MCF 10A (cell line): Measurements from ENCODE around the gene HNRNPH2. TPM values are rescaled to one million over a fixed set of nuclear protein-coding genes. Genes with fewer than 3 reads are reported as not detected.

Experiments used
- BruUV-seq: library from RNA; stranded (reverse); fragments of 400-500 nt; replicated peaks from 2 replicates; lab custom pipeline; 2021; lab: Mats Ljungman, UMichigan
- CTCF ChIA-PET: fragments of 300-600 bp; sonication (Branson Sonifier 250); formaldehyde crosslinking; extraction: SDS; loops from one replicate; lab custom pipeline; 2021; ENCODE audit warnings: antibody characterized with exemption, inconsistent platforms; lab: Yijun Ruan, JAX
- POLR2A ChIA-PET: fragments of 300-600, 350-650 bp; sonication (Branson Sonifier 250); formaldehyde crosslinking; extraction: SDS; loops from one replicate; lab custom pipeline; 2020; ENCODE audit warnings: antibody characterized with exemption, inconsistent platforms; lab: Yijun Ruan, JAX
- DNase-seq: peaks from one replicate; pipeline ENCODE4 v3.0.0-alpha.2; 2018; ENCODE audit not compliant: unreplicated experiment
- H3K27ac Mint-ChIP-seq: one replicate; pipeline ENCODE4 v1.8.0; 2022; ENCODE audit warnings: mild to moderate bottlenecking, low read depth, mixed read lengths; ENCODE audit not compliant: unreplicated experiment
- H3K27me3 Mint-ChIP-seq: one replicate; pipeline ENCODE4 v1.8.0; 2022; ENCODE audit warnings: mixed read lengths; ENCODE audit not compliant: insufficient read depth, unreplicated experiment
- H3K36me3 Mint-ChIP-seq: one replicate; pipeline ENCODE4 v1.8.0; 2022; ENCODE audit warnings: mild to moderate bottlenecking, moderate library complexity, mixed read lengths; ENCODE audit not compliant: insufficient read depth, unreplicated experiment
- H3K4me1 Mint-ChIP-seq: one replicate; pipeline ENCODE4 v1.8.0; 2022; ENCODE audit warnings: mixed read lengths; ENCODE audit not compliant: insufficient read depth, unreplicated experiment
- H3K4me3 Mint-ChIP-seq: one replicate; pipeline ENCODE4 v1.8.0; 2022; ENCODE audit warnings: mild to moderate bottlenecking, moderate library complexity, mixed read lengths; ENCODE audit not compliant: unreplicated experiment
- H3K9me3 Mint-ChIP-seq: one replicate; pipeline ENCODE4 v1.8.0; 2022; ENCODE audit warnings: mixed read lengths; ENCODE audit not compliant: unreplicated experiment
- intact Hi-C: fragments of 100-400 bp; cut with micrococcal nuclease; formaldehyde crosslinking; loops from 2 replicates; pipeline ENCODE4 v1.14.1; 2022
- total RNA-seq: library from RNA; stranded (reverse); gene quantifications from 2 replicates; pipeline ENCODE4 v1.2.3, GENCODE V29; 2022
- TF ChIP-seq, protein P1 (sequence below): fragments of 200-600 bp; IDR thresholded peaks from one replicate; pipeline ENCODE4 v1.8.0; 2022; ENCODE audit warnings: antibody characterized with exemption, mild to moderate bottlenecking; ENCODE audit not compliant: unreplicated experiment

Gene HNRNPH2
- total RNA-seq, 1 experiment from 2014 or later = 35.5 TPM

GRCh38 chrX:101410461-101410860, 2.4 kb downstream of the HNRNPH2 start:
- peaks cover 6% of the 10 kb centered on the region for H3K4me1 Mint-ChIP-seq

GRCh38 chrX:101411984-101412383, 4.0 kb downstream of the HNRNPH2 start:
- intact Hi-C loops = no loop called here
- Mint-ChIP-seq H3K27me3 (peaks cover 30% of the 10 kb centered on the region), H3K4me1 (peaks cover 6% of the 10 kb centered on the region), H3K27ac (no peak overlapping the region), H3K36me3 (peaks cover 34% of the 10 kb centered on the region), H3K4me3 (no peak overlapping the region), H3K9me3 (no peaks in the 10 kb centered on the region)
- POLR2A ChIA-PET = no interaction called here
- TF ChIP-seq, protein P1, sequence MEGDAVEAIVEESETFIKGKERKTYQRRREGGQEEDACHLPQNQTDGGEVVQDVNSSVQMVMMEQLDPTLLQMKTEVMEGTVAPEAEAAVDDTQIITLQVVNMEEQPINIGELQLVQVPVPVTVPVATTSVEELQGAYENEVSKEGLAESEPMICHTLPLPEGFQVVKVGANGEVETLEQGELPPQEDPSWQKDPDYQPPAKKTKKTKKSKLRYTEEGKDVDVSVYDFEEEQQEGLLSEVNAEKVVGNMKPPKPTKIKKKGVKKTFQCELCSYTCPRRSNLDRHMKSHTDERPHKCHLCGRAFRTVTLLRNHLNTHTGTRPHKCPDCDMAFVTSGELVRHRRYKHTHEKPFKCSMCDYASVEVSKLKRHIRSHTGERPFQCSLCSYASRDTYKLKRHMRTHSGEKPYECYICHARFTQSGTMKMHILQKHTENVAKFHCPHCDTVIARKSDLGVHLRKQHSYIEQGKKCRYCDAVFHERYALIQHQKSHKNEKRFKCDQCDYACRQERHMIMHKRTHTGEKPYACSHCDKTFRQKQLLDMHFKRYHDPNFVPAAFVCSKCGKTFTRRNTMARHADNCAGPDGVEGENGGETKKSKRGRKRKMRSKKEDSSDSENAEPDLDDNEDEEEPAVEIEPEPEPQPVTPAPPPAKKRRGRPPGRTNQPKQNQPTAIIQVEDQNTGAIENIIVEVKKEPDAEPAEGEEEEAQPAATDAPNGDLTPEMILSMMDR = no peak
- CTCF ChIA-PET = interaction anchor here (0.9 to 1.1 kb wide), 2 partner anchors 14 to 48 kb away, joined by 3 to 5 read pairs; no protein-coding TSS in a partner anchor
- DNase-seq = no peak
- BruUV-seq = no TSS peak

More at GRCh38 chrX:101410461-101410860, 2.4 kb downstream of the HNRNPH2 start:
- TF ChIP-seq, protein P1 = no peak
- BruUV-seq = no TSS peak
- H3K27ac Mint-ChIP-seq = peak overlapping the region; percentile 54
- DNase-seq = no peak
- peak overlapping the region; percentile 81 for H3K4me3 Mint-ChIP-seq
- H3K27me3 Mint-ChIP-seq = peaks cover 29% of the 10 kb centered on the region
- intact Hi-C loops = no loop called here
- ChIA-PET POLR2A (interaction anchor here (0.6 to 1.0 kb wide), 2 partner anchors 18 to 1274 kb away, joined by 4 to 7 read pairs; no protein-coding TSS in a partner anchor), CTCF (no interaction called here)
- peaks cover 34% of the 10 kb centered on the region for H3K36me3 Mint-ChIP-seq
- H3K9me3 Mint-ChIP-seq = no peaks in the 10 kb centered on the region

- Mint-ChIP-seq H3K27me3 (peaks cover 57% of the 10 kb centered on the region), H3K4me3 (no peak overlapping the region), H3K4me1 (peaks cover 3% of the 10 kb centered on the region), H3K27ac (no peak overlapping the region), H3K9me3 (no peaks in the 10 kb centered on the region), H3K36me3 (peaks cover 26% of the 10 kb centered on the region)
- ChIA-PET POLR2A (interaction anchor here (1.1 kb wide), 1 partner anchor 47 kb away, joined by 3 read pairs; no protein-coding TSS in a partner anchor), CTCF (interaction anchor here (0.6 to 3.7 kb wide), 25 partner anchors 8 to 728 kb away, joined by 3 to 28 read pairs (median 4); no protein-coding TSS in a partner anchor)
- TF ChIP-seq, protein P1 = peak; percentile 50
- peak; percentile 77 for DNase-seq
- intact Hi-C loops = loop anchor here (2.0 to 5.0 kb wide), 4 partner anchors 182 to 672 kb away; no protein-coding TSS in a partner anchor
- BruUV-seq = no TSS peak
These were observed 7.4 kb downstream of the HNRNPH2 start for GRCh38 chrX:101415180-101416145.

DNA sequence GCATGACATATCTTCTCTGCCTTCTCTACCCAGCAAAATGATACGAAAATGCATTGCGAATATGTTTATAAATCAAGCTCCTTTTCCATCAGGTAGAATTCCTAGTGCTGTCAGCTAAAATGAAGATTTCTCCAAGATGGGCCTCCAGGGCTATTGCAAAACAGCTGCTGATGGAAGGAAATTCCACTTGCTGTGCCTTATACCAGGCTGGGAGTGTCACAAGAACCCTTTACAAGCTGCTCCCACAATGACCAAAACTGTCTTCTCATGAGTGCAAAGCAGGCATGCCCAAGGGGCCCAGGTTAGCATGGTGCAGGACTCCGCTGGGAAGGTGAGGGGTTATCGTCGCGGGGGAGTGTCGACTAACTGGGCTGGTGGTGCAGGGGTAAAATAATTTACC, 8.7 kb downstream of the HNRNPH2 start:
- Mint-ChIP-seq H3K27me3 (peaks cover 69% of the 10 kb centered on the region), H3K9me3 (no peaks in the 10 kb centered on the region), H3K4me3 (no peak overlapping the region), H3K27ac (no peak overlapping the region), H3K36me3 (peaks cover 23% of the 10 kb centered on the region), H3K4me1 (no peaks in the 10 kb centered on the region)
- CTCF ChIA-PET = interaction anchor here (0.6 to 3.7 kb wide), 12 partner anchors 11 to 729 kb away, joined by 3 to 28 read pairs (median 4); no protein-coding TSS in a partner anchor
- no peak for DNase-seq
- TF ChIP-seq, protein P1 = no peak
- intact Hi-C loops = loop anchor here (5.0 kb wide), 2 partner anchors 181 to 671 kb away; no protein-coding TSS in a partner anchor
- BruUV-seq = no TSS peak
- POLR2A ChIA-PET = no interaction called here
